ENCODE measurements around the gene SRRM2.

The SRRM2 gene

DNA sequence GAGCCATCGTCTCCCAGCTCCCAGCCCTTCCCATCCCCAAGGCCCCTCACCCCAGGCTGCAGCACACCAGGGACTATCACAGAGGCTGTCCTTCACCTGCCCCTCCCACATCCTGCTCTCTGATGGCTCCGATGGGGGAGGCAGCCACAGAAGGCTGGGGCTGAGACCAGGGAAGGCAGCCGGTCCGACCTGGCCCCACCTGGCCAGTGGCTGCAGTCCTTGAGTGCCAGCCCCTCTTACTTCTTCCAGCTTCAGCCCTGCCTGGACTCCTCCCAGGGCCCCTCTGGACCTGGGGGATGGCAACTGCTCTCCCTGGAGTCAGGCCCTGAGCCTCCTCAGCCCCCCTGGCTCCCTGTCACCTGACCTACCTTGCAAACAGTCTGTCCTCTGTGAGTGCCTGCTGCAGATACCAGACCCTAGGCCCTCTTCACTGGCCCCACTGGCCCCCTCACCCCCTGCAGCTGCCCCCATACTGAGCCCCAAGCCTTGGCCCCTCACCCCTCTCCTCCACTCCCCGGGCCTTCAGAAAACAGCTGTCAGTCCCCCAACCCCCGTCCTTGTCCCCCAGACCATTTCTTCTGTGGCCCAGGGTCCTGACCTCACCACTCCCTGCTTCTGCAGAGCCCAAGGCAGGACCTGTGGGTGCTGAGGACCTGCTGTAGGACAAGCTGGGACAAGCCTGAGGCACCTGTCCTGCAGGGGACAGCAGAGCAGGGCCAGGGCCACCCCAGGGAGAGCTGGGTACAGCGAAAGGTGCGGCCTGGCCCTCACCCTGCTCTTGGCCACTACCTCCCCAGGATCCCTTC is 12.6 kb upstream of the SRRM2 start:
- no peak for DNase-seq (ENCODE audit: low spot score)

GRCh38 chr16:2740476-2740875 is 12.0 kb upstream of the SRRM2 start:
- DNase-seq (ENCODE audit: low spot score): no peak

DNA sequence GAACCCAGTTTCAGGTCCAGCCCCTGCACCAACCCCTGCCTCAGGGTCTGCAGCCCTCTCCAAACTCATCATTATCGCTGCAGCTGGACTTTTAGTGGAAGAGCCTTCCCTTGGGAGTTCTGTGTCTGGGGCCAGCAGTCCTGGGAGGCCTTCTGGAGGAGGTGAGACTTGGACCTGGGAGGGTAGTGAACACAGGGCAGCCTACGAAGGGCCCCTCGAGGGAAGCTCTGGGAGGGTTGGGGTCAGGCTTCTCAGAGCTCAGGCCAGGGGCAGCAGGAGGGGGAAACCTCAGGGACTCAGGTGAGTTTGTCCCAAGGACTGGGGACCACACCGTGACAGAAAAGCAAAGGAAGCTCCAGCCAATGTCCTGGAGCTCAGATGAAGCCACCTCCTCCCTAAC is 11.3 kb upstream of the SRRM2 start:
- no peak for DNase-seq (ENCODE audit: low spot score)

GRCh38 chr16:2742323-2743006 is 10.0 kb upstream of the SRRM2 start:
- no peak for DNase-seq (ENCODE audit: low spot score)

DNA sequence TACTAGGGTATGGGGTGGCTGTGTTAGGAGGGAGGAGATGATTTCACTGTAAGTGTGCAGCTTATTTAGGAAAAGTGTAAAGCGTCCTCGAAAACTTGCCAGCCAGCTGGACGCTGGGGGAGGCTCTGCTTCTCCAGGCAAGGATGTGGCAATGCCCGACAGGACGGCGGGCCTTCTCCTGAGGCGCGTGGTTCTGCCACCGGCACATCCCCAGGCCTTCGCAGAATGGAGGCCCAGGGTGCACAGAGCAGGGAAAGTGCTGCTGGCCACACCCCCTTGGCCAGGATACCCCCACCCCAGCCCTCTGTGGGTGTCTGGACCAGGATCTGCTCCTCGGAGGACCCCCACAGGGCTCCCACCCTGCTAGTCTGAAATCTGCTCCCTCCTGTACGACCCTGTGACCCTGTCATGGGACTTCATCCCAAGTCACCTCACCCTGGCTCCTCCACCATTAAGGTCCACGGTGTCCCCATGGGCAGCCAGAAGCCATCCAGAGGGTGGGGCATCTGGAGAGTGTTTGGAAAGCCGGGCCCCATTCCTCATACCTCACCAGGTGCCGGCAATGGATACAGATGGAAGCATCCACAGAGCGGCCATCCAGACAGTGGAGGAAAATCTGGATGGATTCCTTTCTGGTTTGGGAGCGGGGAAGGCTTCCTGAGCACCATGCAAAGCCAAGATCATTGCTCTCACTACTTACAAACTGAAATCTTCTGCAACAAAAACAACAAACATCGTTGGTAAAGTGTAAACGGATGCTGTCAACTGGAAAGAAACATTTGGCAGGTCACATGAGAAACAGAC is 9.2 kb upstream of the SRRM2 start:
- no peak for DNase-seq (ENCODE audit: low spot score)

- no peak for DNase-seq (ENCODE audit: low spot score)
These were observed 7.7 kb upstream of the SRRM2 start for GRCh38 chr16:2744711-2745110.

GRCh38 chr16:2745116-2745890 is 7.1 kb upstream of the SRRM2 start:
- DNase-seq (ENCODE audit: low spot score): no peak

DNA sequence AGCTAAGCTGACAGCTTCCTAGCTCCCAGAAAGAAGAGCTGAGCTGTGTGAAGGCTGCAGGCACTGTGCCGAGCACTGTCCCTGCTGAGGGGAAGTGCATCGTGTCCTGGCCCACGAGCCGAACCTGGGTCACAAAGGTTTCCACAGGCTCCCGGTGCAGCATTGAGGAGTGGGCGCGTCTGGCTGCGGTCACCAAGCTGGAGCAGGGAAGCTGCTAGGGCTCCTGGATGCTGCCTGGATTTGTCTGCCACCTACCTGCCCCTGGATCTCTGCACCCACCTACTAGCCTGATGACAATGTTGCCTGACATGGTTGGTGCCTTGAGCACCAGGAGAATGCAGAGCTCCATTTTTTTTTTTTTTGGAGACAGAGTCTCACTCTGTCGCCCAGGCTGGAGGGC is 6.5 kb upstream of the SRRM2 start:
- no peak for DNase-seq (ENCODE audit: low spot score)

- no peak for DNase-seq (ENCODE audit: low spot score)
These were observed 3.5 kb upstream of the SRRM2 start for GRCh38 chr16:2748757-2749455.

DNA sequence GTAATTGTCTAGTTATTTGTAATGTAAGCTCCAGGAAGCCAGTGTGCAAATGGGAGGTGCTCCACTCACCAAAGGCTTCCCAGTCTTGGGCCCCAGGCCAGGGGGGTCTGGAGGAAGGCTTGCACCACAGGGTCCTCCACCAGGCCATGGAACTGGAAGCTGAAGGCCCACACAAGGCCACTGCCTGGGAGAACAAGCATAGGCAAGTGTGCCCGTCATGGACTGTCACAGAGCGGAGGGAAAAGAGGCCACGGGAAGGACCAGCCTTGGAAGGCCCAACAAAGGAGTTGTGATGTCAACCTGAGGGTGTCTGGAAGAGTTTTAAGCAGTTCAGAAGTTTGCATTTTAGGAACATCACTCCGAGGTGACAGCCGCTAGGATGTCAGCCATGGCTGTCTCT is 3.0 kb upstream of the SRRM2 start:
- DNase-seq (ENCODE audit: low spot score): no peak

DNA sequence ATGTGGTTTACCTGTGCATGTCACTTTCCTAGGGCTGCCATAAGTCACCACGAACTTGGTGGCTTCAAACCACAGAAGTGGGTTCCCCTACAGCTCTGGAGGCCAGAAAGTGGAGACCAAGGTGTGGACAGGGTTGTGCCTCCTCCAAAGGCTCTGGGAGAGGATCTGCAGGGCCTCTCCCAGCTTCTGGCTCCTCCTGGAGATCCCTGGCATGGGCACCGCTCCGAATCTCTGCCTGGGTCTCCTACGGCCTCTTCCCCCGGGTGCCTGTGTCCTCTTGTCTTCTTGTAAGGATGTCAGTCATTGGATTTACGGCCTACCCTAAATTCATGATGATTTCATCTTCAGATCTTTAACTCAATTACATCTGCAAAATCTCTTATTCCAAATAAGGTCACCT is 2.5 kb upstream of the SRRM2 start:
- DNase-seq (ENCODE audit: low spot score): no peak

GRCh38 chr16:2751577-2752034 is 832 bp upstream of the SRRM2 start:
- DNase-seq (ENCODE audit: low spot score): peak; percentile 93

- peak; percentile 82 for DNase-seq (ENCODE audit: low spot score)
These were observed 653 bp downstream of the SRRM2 start for GRCh38 chr16:2752850-2753732.

DNA sequence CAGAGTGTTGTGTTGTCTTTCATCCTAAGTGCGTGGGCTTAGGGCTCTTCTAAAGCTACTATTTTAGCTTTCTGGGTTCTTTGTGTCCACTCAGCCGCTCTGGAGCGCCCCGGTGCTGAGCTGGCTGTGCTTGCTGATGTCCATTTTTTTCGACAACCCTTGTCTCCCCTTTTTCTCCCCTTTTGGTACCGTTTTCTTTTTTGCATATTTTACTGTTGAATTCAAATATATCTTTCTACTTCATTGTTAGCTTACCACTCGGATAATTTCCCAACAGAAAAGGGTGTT is 1.2 kb downstream of the SRRM2 start:
- no peak for DNase-seq (ENCODE audit: low spot score)

GRCh38 chr16:2755158-2755557 is 2.7 kb downstream of the SRRM2 start:
- no peak for DNase-seq (ENCODE audit: low spot score)

GRCh38 chr16:2756288-2757015 is 4.0 kb downstream of the SRRM2 start:
- DNase-seq (ENCODE audit: low spot score): no peak

GRCh38 chr16:2757344-2757743 is 4.9 kb downstream of the SRRM2 start:
- DNase-seq (ENCODE audit: low spot score): no peak

- DNase-seq (ENCODE audit: low spot score): no peak
These were observed 9.0 kb downstream of the SRRM2 start for GRCh38 chr16:2761472-2761871.

DNA sequence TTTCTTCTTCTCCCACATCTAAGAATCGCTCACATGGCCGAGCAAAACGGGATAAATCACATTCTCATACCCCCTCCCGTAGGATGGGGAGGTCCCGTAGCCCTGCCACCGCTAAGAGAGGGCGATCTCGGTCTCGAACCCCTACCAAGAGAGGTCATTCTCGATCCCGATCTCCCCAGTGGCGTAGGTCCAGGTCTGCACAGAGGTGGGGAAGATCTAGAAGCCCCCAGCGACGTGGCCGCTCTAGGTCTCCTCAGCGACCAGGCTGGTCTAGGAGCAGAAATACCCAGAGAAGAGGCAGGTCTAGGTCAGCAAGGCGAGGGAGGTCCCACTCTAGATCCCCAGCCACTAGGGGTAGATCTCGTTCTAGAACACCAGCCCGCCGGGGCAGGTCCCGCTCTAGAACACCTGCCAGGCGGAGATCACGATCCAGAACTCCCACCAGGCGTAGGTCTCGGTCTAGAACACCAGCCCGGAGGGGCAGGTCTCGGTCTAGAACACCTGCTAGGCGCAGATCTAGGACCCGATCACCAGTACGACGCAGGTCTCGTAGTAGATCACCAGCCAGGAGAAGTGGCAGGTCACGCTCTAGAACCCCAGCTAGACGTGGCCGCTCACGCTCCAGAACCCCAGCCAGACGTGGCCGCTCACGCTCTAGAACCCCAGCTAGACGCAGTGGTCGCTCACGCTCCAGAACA is 9.6 kb downstream of the SRRM2 start:
- no peak for DNase-seq (ENCODE audit: low spot score)

Measured in SK-N-DZ (cell line).